Renal pelvis (tissue), 4 donors: Measurements from ENCODE around the gene DNAJB9. TPM values are rescaled to one million over a fixed set of nuclear protein-coding genes. Genes with fewer than 3 reads are reported as not detected.
A peak's percentile ranks its signal among the peaks of the same experiment; 100 is the strongest.

Source experiments
- DNase-seq: peaks from one replicate; pipeline ENCODE4 v3.0.0-alpha.2; 2013
- polyA plus RNA-seq, 3 donors: library from polyadenylated mRNA; unstranded; fragments of 120-200 nt; gene quantifications; one replicate each; pipeline ENCODE4 v1.2.1, GENCODE V29; 2013; ENCODE audit not compliant: insufficient read length in 3 of 3

The DNAJB9 gene
- polyA plus RNA-seq, 3 donors, result 36.8 to 42.7 (median 42.3) TPM

DNA sequence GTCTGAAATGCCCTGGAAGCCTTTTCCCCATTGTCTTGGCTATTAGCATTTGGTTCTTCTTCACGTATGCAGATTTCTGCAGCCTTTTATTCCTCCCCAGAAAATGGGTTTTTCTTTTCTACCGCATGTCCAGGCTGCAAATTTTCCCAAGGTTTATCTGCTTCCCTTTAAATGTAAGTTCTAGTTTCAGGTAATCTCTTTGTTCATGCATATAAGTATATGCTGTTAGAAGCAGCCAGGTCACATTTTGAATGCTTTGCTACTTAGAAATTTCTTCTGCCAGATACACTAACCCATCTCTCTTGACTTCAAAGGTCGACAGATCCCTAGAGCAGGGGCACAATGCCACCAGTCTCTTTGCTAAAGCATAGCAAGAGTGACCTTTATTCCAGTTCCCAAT lies 12.5 kb upstream of the DNAJB9 start:
- DNase-seq, result no peak

DNA sequence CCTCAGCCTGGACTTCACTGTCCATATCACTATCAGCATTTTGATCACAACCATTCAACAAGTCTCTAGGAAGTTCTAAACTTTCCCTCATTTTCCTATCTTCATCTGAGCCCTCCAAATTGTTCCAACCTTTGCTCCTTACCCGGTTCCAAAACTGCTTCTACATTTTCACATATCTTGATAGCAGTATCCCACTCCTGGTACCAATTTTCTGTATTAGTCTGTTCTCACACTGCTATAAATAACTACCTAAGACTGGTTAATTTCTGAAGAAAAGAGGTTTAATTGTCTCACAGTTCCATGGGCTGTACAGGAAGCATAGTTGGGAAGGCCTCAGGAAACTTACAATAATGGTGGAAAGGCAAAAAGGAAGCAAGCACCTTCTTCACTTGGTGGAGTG lies 12.1 kb upstream of the DNAJB9 start:
- no peak for DNase-seq

DNA sequence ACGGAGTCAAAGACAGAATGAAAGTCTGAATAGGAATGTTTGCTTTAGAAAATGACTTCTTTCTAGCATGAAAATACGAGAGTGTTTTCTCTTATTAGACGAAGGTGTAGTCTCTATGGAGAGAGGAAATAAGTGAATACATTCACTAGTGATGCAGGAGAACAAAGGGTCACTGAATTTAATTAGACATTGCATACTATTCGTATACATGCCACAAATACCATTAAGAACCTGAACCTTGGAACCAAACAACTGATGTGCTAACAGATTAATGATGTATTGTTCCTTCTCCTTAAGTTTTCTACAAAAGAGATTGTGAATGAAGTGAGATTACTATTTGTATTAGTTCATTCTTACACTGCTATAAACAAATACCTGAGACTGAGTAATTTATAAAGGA lies 10.4 kb upstream of the DNAJB9 start:
- DNase-seq, result no peak

DNA sequence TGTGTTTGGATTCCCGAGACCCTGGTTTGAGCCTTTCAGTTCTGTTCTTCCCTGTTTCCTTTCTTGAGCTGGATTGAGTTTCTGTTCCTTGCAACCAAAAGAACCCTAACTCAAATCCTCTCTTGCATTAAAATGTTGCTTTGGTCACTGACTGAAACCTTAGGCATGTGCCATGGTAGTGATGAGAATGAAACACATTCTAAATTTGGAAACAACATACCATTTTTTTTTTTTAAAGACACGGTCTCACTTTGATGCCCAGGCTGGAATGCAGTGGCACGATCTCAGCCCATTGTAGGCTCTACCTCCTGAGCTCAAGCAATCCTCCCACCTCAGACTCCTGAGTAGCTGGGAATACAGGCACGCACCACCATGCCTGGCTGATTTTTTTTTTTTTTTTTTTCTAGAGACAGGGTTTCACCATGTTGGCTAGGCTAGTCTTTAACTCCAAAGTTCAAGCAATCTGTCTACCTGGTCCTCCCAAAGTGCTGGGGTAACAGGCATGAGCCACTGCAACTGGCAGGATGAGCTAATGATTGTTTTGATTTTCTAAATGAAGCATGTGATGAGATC lies 8.5 kb upstream of the DNAJB9 start:
- no peak for DNase-seq

- no peak for DNase-seq
Measured at GRCh38 chr7:108565987-108566386, 3.7 kb upstream of the DNAJB9 start.

- DNase-seq, result no peak
Measured at GRCh38 chr7:108568801-108569380, 783 bp upstream of the DNAJB9 start.

- DNase-seq, result peak; percentile 50
Measured at GRCh38 chr7:108570146-108570755, 577 bp downstream of the DNAJB9 start.

- no peak for DNase-seq
Measured at GRCh38 chr7:108572480-108572879, 2.8 kb downstream of the DNAJB9 start.

GRCh38 chr7:108575156-108575555 lies 5.5 kb downstream of the DNAJB9 start:
- DNase-seq, result no peak

DNA sequence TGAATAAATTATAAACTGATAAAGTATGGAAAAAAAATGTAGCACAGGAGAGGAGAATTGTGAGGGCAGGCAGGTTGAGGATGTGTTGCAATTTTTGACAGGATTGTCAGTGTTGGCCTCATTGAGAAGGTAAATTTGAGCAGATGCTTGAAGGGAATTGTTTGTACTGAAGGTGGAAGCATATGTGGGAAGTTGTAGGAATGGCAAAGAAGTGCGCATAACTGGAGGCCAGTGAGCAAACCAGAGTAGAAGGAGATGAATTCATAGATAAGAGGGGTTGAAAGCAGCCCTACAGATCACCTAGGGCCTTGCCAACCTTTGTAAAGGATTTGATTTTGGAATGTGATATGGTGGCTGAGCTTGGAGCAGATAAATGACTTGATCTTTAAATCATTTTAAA lies 6.4 kb downstream of the DNAJB9 start:
- DNase-seq, result no peak

DNA sequence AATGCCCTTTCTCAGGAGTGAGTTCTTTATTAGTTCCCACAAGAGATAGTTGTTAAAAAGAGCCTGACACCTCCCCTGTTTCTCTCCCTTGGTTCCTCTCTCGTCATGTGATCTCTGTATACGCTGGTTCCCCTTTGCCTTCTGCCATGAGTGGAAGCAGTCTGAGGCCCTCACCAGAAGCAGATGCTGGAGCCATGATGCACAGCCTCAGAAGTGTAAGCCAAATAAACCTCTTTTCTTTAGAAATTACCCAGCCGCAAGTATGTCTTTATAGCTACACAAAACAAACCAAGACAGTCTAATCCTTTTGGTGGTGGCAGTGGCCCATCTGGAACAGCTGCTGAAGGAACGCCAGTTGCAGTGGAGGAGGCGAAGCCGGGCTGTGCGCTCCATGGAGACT lies 9.3 kb downstream of the DNAJB9 start:
- DNase-seq, result no peak

DNA sequence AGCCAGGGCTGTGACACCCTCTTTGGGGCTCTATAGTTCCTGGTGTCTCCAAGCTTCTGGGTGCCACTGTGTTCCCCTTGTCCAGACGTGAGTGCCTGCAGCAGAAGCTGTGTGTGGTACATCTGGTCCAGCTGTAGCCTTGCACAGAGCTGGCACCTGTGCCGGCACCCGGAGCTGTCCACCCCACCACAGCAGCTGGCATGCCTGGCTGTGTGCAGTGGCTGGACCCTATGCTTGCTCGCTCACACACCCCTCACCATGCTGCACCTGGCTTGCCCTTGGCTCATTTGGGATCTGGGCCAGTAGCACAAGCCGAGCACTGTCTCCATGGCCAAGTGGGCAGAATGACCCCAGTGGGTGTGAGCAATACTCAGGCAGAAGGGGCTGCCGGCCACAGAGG lies 10.6 kb downstream of the DNAJB9 start:
- DNase-seq, result no peak

DNA sequence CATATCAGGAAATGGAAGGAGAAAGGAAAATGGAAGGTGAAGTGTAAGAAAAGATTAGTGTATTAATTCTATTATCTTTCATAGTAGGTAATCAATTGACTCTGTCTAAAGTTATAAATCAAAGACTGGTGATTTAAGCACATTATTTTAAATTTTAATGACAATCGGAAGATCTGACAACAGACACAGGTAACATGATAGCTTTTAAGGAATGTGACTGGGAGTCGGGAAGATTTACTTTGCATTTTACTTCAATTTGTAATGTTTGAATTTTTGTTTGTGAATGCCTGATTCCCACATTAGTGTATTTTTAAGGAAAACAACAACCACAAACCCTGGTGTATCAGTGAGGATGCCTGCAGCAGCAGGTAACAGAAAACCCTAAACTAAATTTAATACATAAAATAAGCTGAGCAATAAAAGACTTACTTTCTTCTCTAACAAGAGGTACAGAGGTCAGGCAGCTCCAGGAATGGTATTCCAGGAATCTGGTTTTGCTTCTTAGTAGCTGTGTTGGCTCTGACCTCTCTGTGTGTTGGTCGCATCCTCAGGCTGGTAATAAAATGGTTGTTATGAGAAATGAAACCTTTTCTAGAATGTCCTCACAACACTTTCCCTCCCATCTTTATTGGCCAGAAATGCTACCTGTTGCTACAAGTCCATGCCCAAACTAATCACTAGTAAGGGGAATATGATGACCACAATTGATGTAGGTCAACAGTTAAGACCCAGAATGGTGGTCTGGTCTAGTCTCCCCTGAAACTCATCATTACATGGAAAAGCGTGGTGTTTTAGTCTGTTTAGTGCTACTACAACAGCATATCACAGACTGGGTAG lies 12.2 kb downstream of the DNAJB9 start:
- DNase-seq, result peak; percentile 42

DNA sequence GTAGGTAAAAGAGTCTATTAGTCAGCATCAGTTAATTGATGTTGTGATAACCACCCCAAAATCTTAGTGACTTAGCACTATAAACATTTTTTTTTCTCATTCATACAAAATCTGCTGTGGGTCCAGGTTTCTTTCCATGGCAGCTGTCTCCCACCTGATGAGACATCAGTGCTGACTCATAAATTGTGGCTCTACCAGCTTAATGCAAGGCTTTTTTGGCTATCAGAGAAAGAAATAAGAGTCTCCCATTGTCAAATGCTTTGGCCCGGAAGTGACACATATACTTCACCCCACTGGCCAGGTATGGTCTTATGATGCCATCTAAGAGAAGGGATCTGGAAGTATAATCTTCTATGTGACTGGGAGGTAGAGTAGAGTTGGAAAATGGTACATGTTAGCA lies 14.5 kb downstream of the DNAJB9 start:
- DNase-seq, result no peak

GRCh38 chr7:108585843-108586242 lies 16.2 kb downstream of the DNAJB9 start:
- no peak for DNase-seq

DNA sequence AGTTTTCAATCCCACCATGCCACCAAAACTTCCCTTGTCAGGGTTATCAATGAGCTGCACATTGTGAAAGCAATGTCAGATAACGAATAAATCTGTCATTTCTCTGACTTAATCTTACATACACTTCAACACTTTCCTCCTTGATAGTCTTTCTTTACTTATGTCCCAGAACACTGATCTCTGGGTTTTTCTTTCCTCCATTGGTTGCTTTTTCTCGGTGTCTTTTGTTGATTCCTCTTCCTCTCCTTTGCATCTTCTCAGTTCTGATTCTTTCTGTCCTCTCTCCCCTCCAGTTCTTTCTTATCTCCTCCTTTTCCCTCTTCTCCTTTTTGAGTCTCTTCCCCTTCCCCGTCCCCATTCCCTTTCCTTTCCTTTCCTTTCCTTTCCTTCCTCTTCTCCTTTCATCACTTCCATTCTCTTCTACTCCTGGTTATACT lies 16.6 kb downstream of the DNAJB9 start:
- no peak for DNase-seq

DNA sequence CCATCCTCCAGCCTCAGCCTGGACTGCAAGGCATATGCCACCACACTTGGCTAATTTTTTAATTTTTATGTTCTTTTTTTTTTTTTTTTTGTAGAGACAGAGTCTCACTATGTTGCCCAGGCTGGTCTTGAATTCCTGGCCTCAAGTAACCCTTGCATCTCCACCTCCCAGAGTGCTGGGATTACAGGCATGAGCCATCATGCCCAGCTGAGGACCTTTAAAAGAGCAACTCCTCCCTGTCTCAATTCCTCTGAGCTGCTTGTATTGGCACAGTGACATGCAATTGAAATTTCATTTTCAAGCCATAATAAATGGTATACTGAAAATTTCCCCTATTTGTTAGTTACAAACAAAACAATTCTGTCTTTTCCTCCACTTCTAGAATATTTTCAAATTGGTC lies 19.5 kb downstream of the DNAJB9 start:
- DNase-seq, result no peak

DNA sequence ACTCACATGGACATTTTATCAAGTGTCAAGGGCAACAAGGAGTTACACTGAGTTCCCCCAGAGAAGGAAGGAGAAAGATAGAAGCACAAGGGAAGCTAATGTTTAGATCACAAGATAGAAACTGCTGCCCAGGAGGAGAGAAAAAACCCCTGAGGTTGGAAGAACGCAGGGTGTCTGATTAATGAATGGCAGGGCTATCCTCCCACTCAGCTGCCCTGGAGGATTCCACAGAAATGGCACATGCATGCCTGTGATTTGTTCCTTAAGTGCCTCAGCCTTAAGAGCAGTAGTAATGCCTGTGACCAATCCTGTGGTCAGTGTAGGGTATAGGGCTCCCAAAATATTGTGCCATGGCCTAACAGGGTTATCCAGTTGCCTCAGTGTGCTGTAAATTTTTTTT lies 20.2 kb downstream of the DNAJB9 start:
- peak; percentile 50 for DNase-seq

DNA sequence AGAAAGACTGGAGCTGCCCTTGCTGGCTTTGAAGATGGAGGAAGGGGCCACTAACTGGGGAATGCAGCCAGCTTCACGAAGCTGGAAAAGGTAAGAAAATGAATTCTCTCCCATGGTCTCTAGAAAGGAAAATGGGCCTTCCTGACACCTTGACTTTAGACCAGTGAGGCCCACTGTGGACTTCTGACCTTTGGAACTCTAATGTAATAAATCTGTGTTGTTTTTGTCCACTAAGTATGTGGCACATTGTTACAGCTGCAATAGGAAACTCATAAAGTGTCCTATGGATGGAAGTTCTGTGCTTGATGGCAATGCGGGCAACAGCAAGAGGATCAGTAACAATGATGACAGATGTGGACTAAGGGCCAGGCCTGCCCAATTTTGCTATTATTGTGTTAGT lies 20.9 kb downstream of the DNAJB9 start:
- no peak for DNase-seq

GRCh38 chr7:108592646-108593201 lies 23.1 kb downstream of the DNAJB9 start:
- DNase-seq, result no peak

DNA sequence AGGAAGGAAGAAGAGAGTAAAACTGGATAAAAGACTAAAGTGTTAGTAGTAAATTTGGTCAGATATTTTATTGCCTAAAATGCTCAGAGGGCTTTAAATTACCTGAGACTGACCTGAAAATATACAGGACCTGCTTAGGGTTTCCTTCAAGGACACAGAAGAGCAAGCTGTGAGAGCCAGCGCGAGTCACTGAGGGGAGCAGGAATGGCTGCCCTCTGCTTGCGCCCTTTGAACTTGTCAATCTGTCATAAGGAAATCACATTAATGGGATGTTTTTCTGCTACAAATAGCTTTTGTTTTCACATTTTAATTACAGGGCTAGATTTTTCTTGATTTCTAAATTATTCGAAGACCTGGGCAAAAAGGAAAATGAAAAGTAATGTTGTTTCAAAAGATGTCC lies 26.9 kb downstream of the DNAJB9 start:
- DNase-seq, result no peak

- DNase-seq, result peak; percentile 57
Measured at GRCh38 chr7:108598153-108598552, 28.5 kb downstream of the DNAJB9 start.
